Measurements from ENCODE around the gene SMARCC1.

The SMARCC1 gene

GRCh38 chr3:47588053-47588452 is 193.6 kb downstream of the SMARCC1 start:
- DNase-seq (ENCODE audit: low spot score), result no peak

GRCh38 chr3:47586746-47587145 is 194.9 kb downstream of the SMARCC1 start:
- DNase-seq (ENCODE audit: low spot score), result no peak

DNA sequence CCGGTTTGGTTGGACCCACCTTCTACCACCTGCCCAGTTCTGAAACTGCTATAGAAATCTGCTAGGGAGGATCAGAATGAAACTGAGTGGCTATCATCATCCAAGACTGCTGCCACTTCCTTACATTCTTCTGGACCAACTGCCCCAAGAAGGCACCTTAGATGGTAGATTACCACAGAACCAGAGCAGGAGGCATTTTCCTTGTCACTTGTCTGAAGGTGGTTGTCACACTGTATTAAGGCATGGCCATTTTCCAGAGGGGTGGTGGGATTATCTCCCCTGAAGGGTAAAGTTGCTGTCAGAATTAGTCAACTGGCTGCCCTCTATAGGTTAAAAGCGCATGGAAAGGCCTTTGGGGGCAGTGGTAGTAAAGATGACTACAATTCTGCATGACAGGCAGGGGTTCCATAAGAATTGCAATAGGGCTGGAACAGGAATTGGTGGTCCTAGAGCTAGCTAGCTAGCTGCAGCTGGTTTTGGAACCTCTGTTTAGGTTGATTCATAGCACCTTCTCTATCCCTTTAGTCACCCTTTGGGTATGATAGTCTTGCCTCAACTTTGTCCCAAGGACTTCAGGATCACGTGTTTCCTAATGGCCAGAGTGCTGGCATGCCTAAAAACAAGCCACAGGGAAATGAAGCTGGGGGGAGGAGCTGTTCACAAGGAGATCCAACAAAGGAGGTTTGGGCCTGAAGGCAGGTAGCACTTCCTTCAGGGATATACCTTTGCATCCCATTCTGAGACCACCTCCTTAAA is 198.2 kb downstream of the SMARCC1 start:
- no peak for DNase-seq (ENCODE audit: low spot score)

- no peak for DNase-seq (ENCODE audit: low spot score)
Observed at GRCh38 chr3:47581835-47582234, 199.9 kb downstream of the SMARCC1 start.

DNA sequence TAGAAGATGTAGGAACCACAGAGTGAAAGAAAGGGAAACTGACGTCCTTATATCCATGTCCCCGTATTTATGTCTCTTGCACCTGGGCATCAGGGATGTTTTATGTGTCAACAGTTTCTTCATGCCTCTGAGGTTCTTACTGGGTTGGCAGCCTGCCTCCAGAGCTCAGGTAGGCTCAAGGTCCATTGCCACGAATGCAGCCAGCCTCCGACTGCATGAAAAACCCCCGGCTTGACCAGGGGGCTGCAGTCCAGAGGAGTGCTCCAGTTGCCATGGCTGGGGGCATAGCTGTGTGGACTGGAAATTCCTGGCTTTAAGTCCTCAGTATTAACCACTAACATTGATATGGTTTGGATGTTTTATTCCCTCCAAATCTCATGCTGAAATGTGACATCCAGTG is 200.3 kb downstream of the SMARCC1 start:
- DNase-seq (ENCODE audit: low spot score), result no peak

- DNase-seq (ENCODE audit: low spot score), result no peak
Observed at GRCh38 chr3:47580481-47580880, 201.2 kb downstream of the SMARCC1 start.

- DNase-seq (ENCODE audit: low spot score), result no peak
Observed at GRCh38 chr3:47579875-47580274, 201.8 kb downstream of the SMARCC1 start.

GRCh38 chr3:47578691-47579632 is 202.7 kb downstream of the SMARCC1 start, which contains the start of gene CSPG5:
CSPG5 (minus strand) TSS chr3:47578865; CDS start chr3:47578693, 172 bp downstream.
- peak; percentile 41 for DNase-seq (ENCODE audit: low spot score)

- peak; percentile 58 for DNase-seq (ENCODE audit: low spot score)
Observed at GRCh38 chr3:47578119-47578632, 203.5 kb downstream of the SMARCC1 start.

DNA sequence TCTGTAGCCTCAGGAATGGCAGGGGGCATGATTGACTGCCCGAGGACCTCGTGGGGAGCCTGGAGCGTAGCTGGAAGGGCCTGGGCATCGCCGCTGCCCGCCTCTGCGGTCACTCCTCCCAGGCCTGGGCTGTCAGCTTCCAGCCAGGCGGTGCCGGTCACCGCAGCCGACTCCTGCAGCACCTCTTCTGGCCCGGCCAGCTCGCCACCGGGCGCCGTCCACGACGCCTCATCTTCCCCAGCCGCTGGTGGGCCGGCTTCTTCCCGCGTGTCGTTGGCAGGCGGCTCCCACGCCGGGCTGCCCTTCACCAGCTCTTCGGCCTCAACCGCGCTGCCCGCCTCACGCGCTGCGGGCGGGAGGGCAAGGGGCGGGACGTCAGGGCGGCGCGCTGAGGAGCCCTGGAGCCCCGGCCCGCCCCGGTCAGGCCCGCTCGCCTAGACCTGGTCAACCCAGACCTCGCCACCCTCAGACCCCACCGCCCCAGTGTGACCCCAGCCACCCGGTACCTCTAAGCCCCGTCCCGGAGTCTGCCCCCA is 204.0 kb downstream of the SMARCC1 start:
- DNase-seq (ENCODE audit: low spot score), result no peak

DNA sequence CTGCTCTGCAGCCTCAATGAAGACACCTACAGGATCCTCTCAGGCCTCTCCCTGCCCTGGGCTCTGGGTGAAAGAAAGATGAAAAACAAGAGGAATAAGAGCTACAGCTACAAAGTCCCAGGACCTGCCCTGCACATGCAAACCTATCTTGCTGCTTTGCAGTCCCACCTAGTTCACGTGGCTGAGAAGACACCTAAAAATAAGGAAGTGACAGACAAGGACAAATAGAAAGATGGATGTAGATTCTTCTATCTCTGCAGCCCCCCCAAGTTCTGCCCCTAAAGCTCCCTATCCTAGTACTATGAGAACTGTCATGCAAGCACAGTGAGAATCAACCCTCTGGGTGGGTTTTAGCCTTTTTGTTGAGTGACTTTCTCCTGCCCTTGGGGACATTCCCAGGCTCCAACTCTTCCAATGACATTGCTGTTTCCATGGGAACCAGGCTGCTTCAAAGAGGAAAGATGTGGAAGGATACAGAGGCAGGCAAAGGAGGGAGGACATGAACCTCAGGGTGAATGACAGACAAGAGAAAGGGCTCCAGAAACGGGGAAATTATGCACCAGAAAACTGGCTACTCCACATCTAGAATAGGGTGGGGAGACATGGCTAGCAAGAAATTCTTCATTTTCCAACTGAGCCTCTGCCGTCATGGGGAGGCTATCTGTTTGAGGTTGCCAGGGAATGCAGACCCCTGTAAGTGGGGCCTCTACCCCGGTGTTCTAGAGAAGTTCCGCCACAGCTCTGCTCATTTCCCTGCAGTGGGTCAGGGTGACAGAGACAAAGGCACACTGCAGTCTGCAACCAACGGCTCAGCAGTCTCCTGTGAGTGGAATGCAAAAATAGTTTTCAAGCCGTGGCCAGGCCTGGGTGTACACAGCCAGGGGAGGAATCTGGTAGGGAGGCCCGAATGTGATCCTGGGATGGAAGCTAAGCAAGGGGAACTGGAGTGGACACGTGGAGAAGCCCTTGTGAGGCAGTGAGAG is 208.2 kb downstream of the SMARCC1 start:
- peak; percentile 72 for DNase-seq (ENCODE audit: low spot score)

DNA sequence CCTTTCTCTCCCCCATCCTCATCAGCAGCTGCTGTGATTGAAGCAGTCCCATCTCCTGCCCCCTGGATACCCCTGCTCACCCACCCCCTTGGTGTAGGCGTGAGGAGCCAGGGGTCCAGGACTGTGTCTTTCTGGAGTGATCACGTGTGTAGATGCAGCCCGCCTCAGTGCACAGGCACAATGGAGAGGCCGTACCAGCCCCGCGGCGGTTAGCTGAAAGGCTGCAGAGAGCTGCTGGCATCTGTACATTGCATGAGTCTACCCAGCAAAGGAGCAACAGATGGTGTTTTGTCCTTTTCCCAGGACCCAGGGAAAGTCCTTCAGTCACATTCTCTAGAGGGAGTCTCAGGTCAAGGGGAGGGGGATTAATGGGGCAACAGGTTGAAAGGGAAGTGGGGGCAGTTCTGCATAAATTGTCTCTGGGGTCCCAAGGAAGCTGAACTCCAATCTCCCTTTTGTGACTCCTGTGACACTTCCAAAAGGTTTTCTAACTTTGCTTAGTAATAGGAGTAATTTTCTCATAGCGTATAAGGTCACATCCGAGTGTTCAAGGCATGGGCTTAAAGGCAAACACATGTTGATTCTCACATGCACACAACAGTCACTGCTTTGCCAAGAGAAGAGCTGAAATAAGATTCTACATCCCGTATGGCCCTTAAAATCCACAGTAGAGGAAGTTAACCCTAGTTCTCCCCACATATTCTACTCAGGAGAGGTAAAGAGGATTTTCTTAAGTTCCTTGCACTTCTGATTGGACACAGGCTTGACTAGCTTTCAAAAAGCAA is 210.1 kb downstream of the SMARCC1 start:
- peak; percentile 70 for DNase-seq (ENCODE audit: low spot score)

GRCh38 chr3:47568901-47569300 is 212.8 kb downstream of the SMARCC1 start:
- DNase-seq (ENCODE audit: low spot score), result no peak

DNA sequence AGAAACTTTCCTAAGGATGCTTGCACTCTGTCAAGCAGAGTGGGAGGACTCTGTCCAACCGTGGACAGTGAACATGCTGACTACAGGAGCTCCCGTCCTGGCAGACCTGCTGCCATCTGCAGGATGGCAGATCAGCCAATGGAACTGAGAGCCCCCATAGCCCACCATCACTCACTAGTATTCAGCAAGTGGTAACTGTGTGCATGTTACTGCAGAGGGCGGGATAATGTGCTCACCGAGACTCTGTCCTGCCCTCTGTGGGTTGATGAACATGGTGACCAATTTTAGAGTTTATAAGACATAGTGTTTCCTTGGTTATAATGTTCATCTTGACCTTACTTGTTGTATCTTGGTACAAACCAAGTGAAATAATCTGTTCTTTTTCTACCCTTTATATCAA is 214.5 kb downstream of the SMARCC1 start:
- DNase-seq (ENCODE audit: low spot score), result no peak

DNA sequence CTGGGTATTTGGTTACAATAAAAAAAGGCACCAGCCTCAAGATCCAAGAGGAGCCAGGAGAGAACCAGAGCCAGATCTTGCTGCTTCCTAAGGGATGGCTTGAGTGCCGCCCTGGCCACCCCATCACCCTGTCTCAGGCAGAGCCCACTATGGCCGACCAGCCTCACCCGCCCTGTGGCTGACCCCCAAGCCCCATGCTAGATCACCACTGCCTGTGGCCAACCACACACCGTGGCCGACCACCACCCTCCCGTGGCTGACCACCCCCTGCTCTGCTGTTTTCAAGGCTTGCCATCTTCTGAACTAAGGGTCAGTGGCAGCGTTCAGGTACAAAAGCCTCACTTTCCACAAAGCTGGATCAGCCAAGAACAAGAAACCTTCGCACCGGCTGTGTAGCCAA is 215.0 kb downstream of the SMARCC1 start:
- no peak for DNase-seq (ENCODE audit: low spot score)

DNA sequence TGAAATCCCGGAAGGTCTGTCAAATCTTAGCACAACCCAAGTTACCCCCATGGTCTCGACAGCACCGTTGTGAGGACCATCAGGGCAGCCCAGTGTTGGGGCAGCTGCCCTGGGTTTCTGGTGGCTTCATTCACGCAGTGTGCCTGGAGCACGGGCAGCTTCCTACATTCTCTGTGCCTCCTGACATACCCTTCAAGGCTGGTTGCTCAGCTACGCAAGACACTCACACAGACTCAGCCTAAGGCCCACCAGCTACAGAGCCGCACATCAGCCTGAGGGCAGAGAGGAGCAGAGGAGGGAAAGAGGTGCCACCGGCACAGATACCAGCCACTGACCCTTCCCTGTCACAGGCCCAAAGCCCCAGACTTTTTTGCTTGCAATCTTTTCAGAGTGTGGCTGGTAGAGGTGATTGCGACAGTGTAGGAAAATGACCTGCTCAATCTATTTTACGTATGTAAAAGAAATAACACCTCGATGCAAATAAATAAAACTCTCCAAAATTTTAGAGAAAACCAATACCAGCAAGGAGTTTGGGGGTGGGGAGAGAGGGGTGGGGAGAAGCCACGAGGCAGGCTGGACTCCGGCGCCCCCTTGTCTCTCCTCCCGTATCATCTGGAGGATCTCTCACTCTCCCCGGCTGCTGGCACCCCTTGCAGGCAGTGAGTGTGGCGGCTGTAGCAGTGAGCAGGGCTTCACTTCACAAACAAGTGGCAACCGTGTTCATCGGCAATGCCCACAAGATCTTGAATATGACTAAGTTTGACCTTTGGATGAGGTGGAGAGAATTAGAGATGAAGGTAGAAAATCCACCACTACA is 215.8 kb downstream of the SMARCC1 start:
- no peak for DNase-seq (ENCODE audit: low spot score)

DNA sequence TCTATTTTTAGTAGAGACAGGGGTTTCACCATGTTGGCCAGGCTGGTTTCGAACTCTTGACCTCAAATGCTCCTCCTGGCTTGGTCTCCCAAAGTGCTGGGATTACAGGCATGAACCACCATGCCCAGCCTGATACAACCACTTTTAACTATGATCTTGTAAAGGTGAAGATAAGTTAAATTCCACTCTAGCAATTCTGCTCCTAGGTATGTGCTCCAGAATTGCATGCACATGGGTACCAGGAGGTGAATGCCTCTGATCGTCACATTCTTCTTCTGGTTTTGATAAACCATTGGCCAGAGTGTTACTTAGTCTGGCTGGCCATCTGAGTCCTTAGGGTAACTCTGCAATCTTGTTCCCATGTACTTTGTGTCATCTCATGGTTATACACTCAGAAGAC is 225.3 kb downstream of the SMARCC1 start:
- no peak for DNase-seq (ENCODE audit: low spot score)

DNA sequence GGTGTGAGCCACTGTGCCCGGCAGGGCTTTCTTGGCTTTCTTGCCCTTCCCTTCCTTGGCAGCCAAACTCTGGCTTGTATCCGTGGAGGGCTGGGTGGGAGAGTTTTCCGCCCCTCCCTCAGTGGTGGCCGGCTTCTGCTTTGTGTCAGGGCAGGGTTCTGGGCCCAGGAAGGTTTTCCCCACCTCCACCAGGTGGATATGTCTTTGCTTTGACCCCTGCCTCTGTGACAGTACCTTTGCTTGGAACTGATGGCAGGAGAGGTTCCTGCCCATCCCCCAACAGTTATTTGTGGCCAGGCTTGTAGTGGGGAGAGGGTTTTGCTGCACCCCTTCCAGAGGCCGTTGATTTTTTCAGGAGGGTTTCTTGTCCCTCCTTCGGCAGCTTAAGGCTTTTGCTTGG is 227.4 kb downstream of the SMARCC1 start:
- DNase-seq (ENCODE audit: low spot score), result no peak

- no peak for DNase-seq (ENCODE audit: low spot score)
Observed at GRCh38 chr3:47553407-47553806, 228.3 kb downstream of the SMARCC1 start.

All from Ammon's horn (tissue), 1 donor.